Neural cell (in vitro differentiated cells): Measurements from ENCODE around the gene STK32B.

ENCODE experiments used
- EP300 ChIP-seq: fragments of 450-650 bp; conservative IDR thresholded peaks from 2 replicates; pipeline ENCODE4 v1.6.1; 2014; ENCODE audit warnings: antibody characterized with exemption, mild to moderate bottlenecking, moderate library complexity; ENCODE audit not compliant: poor library complexity, severe bottlenecking
- EZH2 ChIP-seq: fragments of 200-600, 300-800 bp; shearing (Covaris generic), sonication (generic); IDR thresholded peaks from 2 replicates; pipeline ENCODE4 v1.6.1; 2014; ENCODE audit warnings: antibody characterized with exemption, low read length, borderline replicate concordance, mild to moderate bottlenecking; ENCODE audit not compliant: insufficient read depth, poor library complexity, severe bottlenecking
- MXI1 ChIP-seq: fragments of 450-650 bp; conservative IDR thresholded peaks from 2 replicates; pipeline ENCODE4 v1.6.1; 2014; ENCODE audit warnings: antibody characterized with exemption, mild to moderate bottlenecking; ENCODE audit not compliant: poor library complexity, severe bottlenecking
- POLR2AphosphoS5 ChIP-seq: IDR thresholded peaks from 2 replicates; pipeline ENCODE4 v1.6.1; 2012
- RAD21 ChIP-seq: fragments of 450-650 bp; conservative IDR thresholded peaks from 2 replicates; pipeline ENCODE4 v1.6.1; 2014; ENCODE audit warnings: antibody characterized with exemption, mild to moderate bottlenecking, moderate library complexity
- SMC3 ChIP-seq: fragments of 450-650 bp; conservative IDR thresholded peaks from 2 replicates; pipeline ENCODE4 v1.6.1; 2014; ENCODE audit warnings: antibody characterized with exemption, mild to moderate bottlenecking, moderate library complexity; ENCODE audit not compliant: poor library complexity
- TAF1 ChIP-seq: IDR thresholded peaks from 2 replicates; pipeline ENCODE4 v1.6.1; 2012; ENCODE audit warnings: low read depth
- TF ChIP-seq, protein P1 (sequence below): fragments of 450-650 bp; IDR thresholded peaks from 2 replicates; pipeline ENCODE4 v1.5.1; 2014; ENCODE audit warnings: antibody characterized with exemption, mild to moderate bottlenecking, moderate library complexity; ENCODE audit not compliant: poor library complexity, severe bottlenecking
- TF ChIP-seq, protein P2 (sequence below): IDR thresholded peaks from 2 replicates; pipeline ENCODE4 v1.6.1; 2012; ENCODE audit warnings: borderline replicate concordance

DNA sequence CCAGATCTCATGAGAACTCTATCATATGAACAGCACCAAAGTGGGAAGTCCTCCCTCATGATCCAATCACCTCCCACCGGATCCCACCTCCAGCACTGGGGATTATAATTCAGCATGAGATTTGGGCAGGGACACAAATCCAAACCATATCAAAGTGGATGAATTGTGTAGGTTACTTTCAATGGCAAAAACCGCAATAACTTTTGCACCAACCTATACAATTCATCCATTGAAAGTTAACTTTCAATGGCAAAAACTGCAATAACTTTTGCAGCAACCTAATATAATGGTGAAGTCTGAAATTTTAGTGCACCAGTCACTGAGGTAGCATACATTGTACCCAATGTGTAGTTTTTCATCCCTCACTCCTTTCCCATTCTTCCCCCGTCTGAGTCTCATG is 16.6 kb downstream of the STK32B start:
- TF ChIP-seq, protein P1, sequence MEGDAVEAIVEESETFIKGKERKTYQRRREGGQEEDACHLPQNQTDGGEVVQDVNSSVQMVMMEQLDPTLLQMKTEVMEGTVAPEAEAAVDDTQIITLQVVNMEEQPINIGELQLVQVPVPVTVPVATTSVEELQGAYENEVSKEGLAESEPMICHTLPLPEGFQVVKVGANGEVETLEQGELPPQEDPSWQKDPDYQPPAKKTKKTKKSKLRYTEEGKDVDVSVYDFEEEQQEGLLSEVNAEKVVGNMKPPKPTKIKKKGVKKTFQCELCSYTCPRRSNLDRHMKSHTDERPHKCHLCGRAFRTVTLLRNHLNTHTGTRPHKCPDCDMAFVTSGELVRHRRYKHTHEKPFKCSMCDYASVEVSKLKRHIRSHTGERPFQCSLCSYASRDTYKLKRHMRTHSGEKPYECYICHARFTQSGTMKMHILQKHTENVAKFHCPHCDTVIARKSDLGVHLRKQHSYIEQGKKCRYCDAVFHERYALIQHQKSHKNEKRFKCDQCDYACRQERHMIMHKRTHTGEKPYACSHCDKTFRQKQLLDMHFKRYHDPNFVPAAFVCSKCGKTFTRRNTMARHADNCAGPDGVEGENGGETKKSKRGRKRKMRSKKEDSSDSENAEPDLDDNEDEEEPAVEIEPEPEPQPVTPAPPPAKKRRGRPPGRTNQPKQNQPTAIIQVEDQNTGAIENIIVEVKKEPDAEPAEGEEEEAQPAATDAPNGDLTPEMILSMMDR = no peak
- no peak for TF ChIP-seq POLR2AphosphoS5
- no peak for TF ChIP-seq MXI1
- TF ChIP-seq EZH2 = no peak
- TF ChIP-seq, protein P2, sequence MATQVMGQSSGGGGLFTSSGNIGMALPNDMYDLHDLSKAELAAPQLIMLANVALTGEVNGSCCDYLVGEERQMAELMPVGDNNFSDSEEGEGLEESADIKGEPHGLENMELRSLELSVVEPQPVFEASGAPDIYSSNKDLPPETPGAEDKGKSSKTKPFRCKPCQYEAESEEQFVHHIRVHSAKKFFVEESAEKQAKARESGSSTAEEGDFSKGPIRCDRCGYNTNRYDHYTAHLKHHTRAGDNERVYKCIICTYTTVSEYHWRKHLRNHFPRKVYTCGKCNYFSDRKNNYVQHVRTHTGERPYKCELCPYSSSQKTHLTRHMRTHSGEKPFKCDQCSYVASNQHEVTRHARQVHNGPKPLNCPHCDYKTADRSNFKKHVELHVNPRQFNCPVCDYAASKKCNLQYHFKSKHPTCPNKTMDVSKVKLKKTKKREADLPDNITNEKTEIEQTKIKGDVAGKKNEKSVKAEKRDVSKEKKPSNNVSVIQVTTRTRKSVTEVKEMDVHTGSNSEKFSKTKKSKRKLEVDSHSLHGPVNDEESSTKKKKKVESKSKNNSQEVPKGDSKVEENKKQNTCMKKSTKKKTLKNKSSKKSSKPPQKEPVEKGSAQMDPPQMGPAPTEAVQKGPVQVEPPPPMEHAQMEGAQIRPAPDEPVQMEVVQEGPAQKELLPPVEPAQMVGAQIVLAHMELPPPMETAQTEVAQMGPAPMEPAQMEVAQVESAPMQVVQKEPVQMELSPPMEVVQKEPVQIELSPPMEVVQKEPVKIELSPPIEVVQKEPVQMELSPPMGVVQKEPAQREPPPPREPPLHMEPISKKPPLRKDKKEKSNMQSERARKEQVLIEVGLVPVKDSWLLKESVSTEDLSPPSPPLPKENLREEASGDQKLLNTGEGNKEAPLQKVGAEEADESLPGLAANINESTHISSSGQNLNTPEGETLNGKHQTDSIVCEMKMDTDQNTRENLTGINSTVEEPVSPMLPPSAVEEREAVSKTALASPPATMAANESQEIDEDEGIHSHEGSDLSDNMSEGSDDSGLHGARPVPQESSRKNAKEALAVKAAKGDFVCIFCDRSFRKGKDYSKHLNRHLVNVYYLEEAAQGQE = no peak
- no peak for TF ChIP-seq SMC3
- TF ChIP-seq TAF1 = no peak
- no peak for TF ChIP-seq EP300
- TF ChIP-seq RAD21 = no peak
